NCI-H128 (cell line): ENCODE data around the gene NR0B2.
"Not testable (repeated sequence)": the region's sequence is repeated elsewhere in the genome, so short reads cannot be mapped to it uniquely, and the experiment has no call there.

ENCODE experiments used
- DNase-seq: peaks from one replicate; lab custom pipeline; 2025; ENCODE audit not compliant: unreplicated experiment; lab: John Stamatoyannopoulos, UW

The NR0B2 gene

GRCh38 chr1:26913754-26914619 lies at the start of gene NR0B2:
Gene NR0B2 (minus strand): TSS chr1:26913975. CDS start chr1:26913940, 35 bp downstream.
- peak; percentile 95 for DNase-seq

GRCh38 chr1:26961826-26962225 lies 48.1 kb upstream of the NR0B2 start:
- no peak for DNase-seq

GRCh38 chr1:26960625-26960966 lies 46.8 kb upstream of the NR0B2 start:
- DNase-seq = no peak

DNA sequence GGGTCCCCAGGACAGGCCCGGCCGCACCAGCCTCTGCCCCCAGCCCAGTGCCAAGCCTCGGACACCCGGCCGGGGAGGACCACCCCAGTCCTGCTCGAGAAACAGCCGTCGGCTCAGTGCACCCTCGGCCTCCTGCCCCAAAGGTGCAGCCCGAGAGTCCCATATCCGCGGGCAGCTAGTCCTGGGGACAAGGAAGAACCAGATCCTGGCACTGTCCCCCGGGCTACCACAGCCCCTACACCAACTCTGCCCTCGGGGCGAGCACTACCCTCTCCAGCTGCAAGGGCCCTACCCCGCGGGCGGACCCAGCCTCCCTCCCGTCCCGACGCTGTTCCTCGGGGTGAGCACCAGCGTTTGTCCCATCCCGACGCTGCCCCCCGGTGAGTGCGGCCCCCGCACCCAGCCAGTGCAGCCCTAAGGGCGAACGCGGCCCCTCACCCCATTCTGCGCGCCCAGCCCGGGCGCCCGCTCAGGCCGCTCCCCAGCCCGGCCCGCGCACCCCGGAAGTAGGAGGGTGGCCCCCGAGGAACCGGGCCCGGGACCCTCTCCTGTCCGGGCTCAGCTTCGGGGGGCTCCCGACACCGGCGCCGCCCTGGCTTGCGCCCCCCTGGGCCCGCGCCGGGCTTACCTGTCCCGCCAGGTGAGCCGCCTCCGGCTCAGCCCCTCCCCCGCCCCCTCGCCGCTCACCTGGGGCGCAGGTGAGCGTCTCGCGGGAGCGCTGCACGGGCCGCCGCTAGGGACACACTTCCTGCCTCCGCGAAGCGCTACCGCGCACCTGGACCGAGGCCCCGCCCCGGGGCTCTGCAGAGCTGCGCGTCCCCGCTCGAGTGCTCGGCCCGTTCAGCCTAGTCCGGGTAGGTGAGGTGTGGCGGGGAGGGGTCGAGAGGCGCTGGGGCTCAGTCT lies 46.2 kb upstream of the NR0B2 start, which contains the start of gene KDF1:
Gene KDF1 (minus strand): TSS at position 747 of the 903 bp plus-strand sequence. CDS start 8,088 bp downstream, outside the sequence.
- DNase-seq = peak; percentile 74

DNA sequence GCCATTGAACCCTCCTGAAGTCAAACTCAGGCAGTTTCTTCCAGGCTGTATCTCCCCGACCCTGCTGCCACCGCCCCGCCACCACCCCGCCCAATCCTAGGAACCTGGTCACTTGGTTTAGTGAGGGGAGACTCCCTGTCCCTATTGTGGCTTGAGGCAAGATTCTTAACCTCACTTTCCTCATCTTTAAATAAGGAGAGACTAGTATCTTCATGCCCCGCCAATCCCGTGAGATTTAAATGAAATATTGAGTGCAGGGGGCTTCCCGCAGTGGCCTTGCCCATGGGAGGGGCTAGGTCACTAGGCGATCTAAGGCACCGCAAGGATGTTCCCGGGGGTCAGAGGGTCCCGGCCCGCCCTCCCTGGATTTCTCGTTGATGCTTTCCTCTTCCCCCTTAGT lies 45.5 kb upstream of the NR0B2 start:
- no peak for DNase-seq

DNA sequence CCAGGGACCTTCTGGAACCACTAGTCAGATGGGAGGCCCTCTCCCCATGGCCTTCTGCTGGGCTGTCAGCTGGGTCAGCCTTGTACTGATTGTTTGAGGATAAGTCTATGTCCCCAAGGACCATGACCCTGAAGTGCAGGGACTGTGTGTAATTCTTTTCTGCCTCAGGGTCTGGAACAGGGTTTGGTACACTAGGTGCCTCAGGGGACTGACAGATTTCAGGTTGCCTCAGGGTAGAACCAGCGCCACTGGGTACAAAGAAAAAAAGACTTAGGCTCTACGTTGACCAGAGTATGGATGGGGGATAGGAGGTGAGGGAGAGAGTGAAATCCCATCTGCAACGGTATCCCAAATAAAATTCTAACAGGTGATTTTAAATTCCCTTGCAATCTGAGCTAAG lies 43.5 kb upstream of the NR0B2 start:
- no peak for DNase-seq

- no peak for DNase-seq
Observed at GRCh38 chr1:26956321-26956720, 42.5 kb upstream of the NR0B2 start.

DNA sequence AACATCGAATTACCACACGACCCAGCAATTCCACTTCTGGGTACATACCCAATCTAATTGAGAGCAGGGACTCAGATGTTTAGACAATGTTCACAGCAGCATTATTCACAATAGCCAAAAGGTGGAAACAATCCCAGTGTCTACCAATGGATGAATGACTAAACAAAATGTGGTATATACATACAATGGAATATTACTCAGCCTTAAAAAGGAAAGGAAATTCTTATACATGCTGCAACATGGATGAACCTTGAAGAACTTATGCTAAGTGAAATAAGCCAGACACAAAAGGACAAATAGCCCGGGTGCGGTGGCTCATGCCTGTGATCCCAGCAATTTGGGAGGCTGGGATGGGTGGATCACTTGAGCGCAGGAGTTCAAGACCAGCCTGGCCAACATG lies 39.6 kb upstream of the NR0B2 start:
- DNase-seq = no peak

DNA sequence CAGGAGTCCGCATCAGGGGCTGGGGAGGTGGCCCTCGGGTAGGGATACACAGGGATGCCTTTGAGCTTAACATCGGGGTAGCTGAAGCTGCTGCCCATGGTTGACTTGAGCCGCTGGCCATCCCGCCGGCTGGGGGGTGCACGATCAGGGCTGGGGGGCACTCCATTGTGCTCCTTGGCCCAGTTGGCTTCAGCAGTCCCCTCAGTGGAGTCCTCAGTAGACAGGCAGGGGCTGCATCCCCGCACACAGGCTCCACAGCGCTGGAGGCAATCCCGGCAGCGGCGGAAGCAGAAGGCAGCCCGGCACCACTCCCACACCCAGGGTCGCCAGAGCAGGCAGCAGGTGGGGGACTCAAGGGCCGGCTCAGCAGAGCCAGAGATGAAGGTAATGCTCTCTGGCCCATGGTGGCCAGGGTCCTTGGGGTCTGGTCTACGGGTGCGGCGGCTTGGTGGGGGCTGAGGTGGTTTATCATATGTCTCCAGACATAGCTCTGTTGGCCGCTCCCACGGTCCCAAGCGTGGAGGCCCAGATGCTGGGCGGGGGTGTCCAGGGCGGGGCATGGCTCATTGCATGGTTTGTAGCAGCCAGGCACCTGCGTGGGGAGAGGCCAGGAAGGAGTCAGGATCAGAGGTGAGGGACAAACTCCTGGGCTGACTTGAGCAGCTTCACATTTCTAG lies 38.2 kb upstream of the NR0B2 start:
- DNase-seq = no peak

- DNase-seq = no peak
Observed at GRCh38 chr1:26951216-26951615, 37.4 kb upstream of the NR0B2 start.

- DNase-seq = no peak
Observed at GRCh38 chr1:26950602-26951001, 36.8 kb upstream of the NR0B2 start.

DNA sequence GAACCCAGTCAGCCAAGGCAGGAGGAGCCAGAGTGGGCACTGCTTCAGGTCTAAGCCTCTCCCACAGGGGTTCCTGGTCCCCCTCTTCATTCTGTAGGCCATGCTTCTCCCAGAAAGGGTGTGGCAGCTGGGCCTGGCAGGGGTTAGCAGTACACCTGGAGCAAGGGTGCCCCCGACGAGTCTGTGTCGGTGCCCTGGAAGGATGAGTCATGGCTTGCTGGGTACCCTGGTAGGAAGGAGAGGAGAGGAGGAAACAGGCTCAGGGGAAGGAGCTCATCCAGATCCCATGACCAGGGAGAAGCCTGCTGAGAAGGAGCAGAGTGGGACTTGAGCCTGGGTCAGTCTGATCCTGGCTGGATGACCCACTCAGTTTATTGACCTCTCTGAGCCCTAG lies 36.1 kb upstream of the NR0B2 start:
- DNase-seq = no peak

GRCh38 chr1:26949266-26949925 lies 35.6 kb upstream of the NR0B2 start:
- DNase-seq = no peak

DNA sequence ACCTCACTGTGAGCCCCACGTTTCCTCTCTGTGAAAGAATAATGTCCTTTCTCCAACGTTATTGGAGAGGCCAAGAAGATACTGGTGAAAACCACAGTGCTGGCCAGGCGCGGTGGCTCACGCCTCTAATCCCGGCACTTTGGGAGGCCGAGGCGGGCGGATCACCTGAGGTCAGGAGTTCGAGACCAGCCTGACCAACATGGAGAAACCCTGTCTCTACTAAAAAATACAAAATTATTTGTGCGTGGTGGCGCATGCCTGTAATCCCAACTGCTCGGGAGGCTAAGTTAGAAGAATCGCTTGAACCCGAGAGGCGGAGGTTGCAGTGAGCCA lies 34.9 kb upstream of the NR0B2 start:
- DNase-seq = not testable (repeated sequence)

GRCh38 chr1:26946270-26946669 lies 32.5 kb upstream of the NR0B2 start:
- no peak for DNase-seq

DNA sequence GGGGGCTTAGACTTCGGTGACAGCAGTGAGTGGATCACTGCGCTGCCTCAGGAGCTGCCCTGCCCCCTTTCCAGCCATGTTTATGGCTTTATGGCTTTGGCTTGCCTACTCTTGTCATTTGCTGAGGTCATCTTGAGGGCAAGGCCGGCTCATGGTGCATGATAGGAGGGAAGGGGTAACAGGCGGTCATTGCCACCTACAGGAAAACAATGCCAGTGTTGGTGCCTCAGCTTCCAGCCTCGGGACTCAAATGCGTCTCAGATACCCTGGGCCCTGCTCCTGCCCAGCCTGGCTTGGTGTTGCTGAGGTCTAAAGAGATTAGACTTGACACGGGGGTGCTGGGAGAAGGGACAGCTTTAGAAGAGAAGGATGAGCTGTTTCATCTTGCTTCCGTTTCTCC lies 32.0 kb upstream of the NR0B2 start:
- no peak for DNase-seq

DNA sequence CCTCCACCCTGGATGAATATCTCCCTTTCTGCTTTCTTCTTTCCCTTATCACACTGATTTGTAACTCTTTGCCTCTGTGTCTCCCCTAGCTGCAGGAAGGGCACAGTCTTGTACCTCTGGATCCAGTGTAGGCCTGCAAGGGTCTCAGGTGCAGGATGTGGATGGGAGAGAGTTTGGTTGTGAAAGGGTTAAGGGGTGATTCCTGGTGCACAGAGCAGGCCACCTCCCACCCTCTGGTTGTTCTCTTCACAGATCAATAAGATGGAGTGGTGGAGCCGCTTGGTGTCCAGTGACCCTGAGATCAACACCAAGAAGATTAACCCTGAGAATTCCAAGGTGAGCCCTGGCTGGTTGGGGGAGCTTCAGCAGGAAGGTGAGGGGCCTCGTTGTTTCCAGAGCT lies 31.4 kb upstream of the NR0B2 start:
- DNase-seq = no peak

GRCh38 chr1:26942656-26943055 lies 28.9 kb upstream of the NR0B2 start:
- no peak for DNase-seq

DNA sequence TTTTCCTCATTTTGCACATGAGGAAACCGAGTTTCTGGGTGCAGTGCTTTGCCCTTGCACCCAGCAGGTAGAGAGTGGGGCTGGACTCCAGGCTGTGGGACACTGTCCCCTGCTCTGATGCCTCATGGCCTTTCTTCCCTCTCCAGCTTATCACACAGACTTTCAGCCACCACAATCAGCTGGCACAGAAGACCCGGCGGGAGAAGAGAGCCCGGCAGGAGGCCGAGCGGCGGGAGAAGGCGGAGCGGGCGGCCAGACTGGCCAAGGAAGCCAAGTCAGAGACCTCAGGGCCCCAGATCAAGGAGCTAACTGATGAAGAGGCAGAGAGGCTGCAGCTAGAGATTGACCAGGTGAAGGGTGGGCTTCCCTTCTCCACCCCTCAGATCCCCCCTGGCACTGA lies 27.5 kb upstream of the NR0B2 start:
- no peak for DNase-seq

DNA sequence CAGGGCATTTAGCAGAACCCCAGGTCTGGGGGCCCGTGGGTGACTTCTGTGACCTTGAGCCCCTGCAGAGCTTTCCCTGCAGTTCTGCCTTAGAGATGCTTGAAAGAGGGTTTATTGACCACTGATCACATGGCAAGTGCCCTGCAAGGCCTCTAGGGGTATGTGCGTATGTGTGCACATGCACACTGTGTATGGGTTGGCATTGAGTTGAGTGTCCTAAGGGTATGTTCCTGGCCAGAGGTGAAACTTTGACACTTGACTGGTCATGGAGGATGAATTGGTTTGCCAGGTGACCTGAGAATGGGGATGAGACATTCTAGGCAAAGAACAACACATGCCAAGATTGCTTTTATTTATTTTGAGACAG lies 24.9 kb upstream of the NR0B2 start:
- no peak for DNase-seq

- no peak for DNase-seq
Observed at GRCh38 chr1:26938004-26938658, 24.4 kb upstream of the NR0B2 start.
